Temporal lobe (tissue), 2 donors: Measurements from ENCODE around the gene LZIC. TPM values are rescaled to one million over a fixed set of nuclear protein-coding genes. Genes with fewer than 3 reads are reported as not detected.

Experiments
- small RNA-seq: library from RNA; depleted of rRNA; stranded (forward); fragments of <200 nt; gene quantifications from one replicate; pipeline ENCODE3, GENCODE V24; 2014; ENCODE audit warnings: low replicate concordance
- total RNA-seq: library from RNA; depleted of rRNA; stranded (reverse); fragments of >200 nt; gene quantifications from one replicate; pipeline ENCODE4 v1.2.3, GENCODE V29; 2014

LZIC gene
- total RNA-seq, 1 donor from 2014 or later, result 56.1 TPM

Small RNAs within 50 kb of the gene (small RNA-seq; reads per million reads assigned to genes)
- not detected for gene MIR5697

Other genes starting within 250 kb of the LZIC start
- 173 TPM for gene CLSTN1, start 119.4 kb downstream of the LZIC start, total RNA-seq
- gene CTNNBIP1, start 33.1 kb downstream of the LZIC start, total RNA-seq, result 40.3 TPM
- gene NMNAT1, start 84 bp upstream of the LZIC start, total RNA-seq, result 3.4 TPM
- not detected for gene RBP7, start 53.8 kb upstream of the LZIC start, total RNA-seq
- gene UBE4B, start 89.6 kb upstream of the LZIC start, total RNA-seq, result 33.2 TPM